Sciatic nerve (tissue), 2 donors: ENCODE results near the gene AGBL1. TPM values are rescaled to one million over a fixed set of nuclear protein-coding genes. Genes with fewer than 3 reads are reported as not detected.
A peak's percentile ranks its signal among the peaks of the same experiment; 100 is the strongest.

ENCODE experiments used
- ATAC-seq: fragments of 200-7000 bp; cut with Tn5 transposase; one replicate; pipeline ENCODE4 v1.9.1; 2020; ENCODE audit warnings: mild to moderate bottlenecking, moderate library complexity
- DNase-seq: peaks from one replicate; pipeline ENCODE4 v3.0.0-alpha.2; 2020; ENCODE audit warnings: low spot score
- intact Hi-C: fragments of 100-400 bp; cut with DNase I; formaldehyde crosslinking; loops from one replicate; pipeline ENCODE4 v1.14.2; 2022
- total RNA-seq: library from RNA; stranded (reverse); fragmentation: NEBNext Ultra II Directional; extraction: Animal tissue kit (Norgen Biotek cat#: 25700); gene quantifications from one replicate; pipeline ENCODE4 v1.2.1, GENCODE V29; 2021
- donor health status: DM: no; HTN: no; CAD: no.
- donor health status: DM: no; HTN: no; CAD: no.

Gene AGBL1
- total RNA-seq, 1 donor from 2014 or later: 0.49 TPM

- no peak for DNase-seq
- intact Hi-C loops: no loop called here
- no peak for ATAC-seq
Measured at GRCh38 chr15:86349565-86349964, 269.9 kb downstream of the AGBL1 start.

DNA sequence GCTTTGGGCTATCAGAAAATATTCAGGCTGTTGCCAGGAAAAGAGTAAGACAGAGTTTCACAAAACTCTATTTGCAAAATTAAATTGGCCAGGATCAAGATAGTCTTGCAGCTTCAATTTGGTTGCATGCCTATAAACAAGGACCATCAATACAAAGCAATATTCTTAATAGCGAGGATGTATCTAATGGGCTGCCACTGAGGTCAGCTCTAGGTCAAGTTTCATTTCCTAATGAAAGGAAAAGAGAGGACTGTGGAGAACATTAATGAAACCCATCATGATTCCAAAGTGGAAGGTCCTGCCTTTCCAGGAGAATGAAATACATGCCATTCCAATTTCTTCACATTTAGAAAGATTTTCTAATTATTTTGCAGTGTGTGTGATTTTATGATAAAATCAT lies 273.5 kb downstream of the AGBL1 start:
- no peak for ATAC-seq
- no peak for DNase-seq
- intact Hi-C loops: no loop called here

- ATAC-seq: no peak
- no peak for DNase-seq
- intact Hi-C loops: no loop called here
Measured at GRCh38 chr15:86355361-86355760, 275.7 kb downstream of the AGBL1 start.

DNA sequence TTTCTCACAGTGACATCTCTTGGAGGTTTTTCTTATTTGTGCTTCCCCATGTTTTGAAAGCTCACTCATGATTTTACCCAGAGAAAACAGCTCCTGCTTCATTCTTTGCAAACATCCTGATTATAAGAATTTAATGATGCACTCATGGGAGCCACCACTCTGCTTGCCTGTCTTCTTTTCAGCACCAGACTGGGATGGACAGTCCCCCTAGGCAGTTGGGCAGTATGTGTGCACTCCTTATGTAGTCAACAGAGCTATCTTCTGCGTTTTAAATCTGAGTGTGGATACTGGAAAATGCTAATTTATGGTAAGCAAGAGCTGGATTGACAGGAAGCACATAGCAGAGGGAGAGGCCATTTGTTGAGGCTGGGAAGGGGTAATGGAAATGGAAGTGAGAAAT lies 276.1 kb downstream of the AGBL1 start:
- intact Hi-C loops: no loop called here
- ATAC-seq (no peak), DNase-seq (no peak)

GRCh38 chr15:86362555-86362954 lies 282.9 kb downstream of the AGBL1 start:
- intact Hi-C loops: no loop called here
- no peak for DNase-seq
- ATAC-seq: no peak

- ATAC-seq (no peak), DNase-seq (no peak)
- intact Hi-C loops: no loop called here
Measured at GRCh38 chr15:86373147-86373546, 293.5 kb downstream of the AGBL1 start.

- intact Hi-C loops: no loop called here
- no peak for DNase-seq
- no peak for ATAC-seq
Measured at GRCh38 chr15:86375733-86376280, 296.1 kb downstream of the AGBL1 start.

GRCh38 chr15:86377914-86378313 lies 298.2 kb downstream of the AGBL1 start:
- ATAC-seq: no peak
- DNase-seq: no peak
- intact Hi-C loops: no loop called here

GRCh38 chr15:86382341-86382740 lies 302.7 kb downstream of the AGBL1 start:
- DNase-seq: no peak
- intact Hi-C loops: no loop called here
- ATAC-seq: no peak

DNA sequence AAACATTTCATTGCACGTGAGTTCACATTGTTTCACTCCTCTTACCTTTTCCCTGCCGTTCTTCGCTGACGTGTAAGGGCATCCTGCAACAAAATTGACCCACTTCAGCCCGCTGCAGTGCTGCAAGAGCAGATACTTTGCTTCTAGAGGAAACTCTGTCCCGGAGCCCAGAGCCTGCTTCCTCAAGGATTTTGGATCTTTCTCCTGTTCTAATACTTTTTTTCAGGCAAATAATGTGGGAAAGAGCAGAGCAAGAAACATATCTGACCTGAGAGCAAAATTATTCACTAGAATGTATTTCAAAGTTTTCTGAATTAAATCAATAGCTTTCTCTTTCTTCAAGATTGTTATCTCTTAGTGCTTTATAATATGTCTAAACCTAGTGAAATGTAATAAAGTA lies 303.9 kb downstream of the AGBL1 start:
- no peak for ATAC-seq
- no peak for DNase-seq
- intact Hi-C loops: no loop called here

- ATAC-seq (peak; percentile 51), DNase-seq (no peak)
- intact Hi-C loops: no loop called here
Measured at GRCh38 chr15:86384186-86384585, 304.5 kb downstream of the AGBL1 start.

- no peak for DNase-seq
- ATAC-seq: no peak
- intact Hi-C loops: no loop called here
Measured at GRCh38 chr15:86392296-86392695, 312.6 kb downstream of the AGBL1 start.

GRCh38 chr15:86392874-86393273 lies 313.2 kb downstream of the AGBL1 start:
- ATAC-seq (no peak), DNase-seq (no peak)
- intact Hi-C loops: no loop called here

- intact Hi-C loops: no loop called here
- DNase-seq (no peak), ATAC-seq (no peak)
Measured at GRCh38 chr15:86394866-86395265, 315.2 kb downstream of the AGBL1 start.

DNA sequence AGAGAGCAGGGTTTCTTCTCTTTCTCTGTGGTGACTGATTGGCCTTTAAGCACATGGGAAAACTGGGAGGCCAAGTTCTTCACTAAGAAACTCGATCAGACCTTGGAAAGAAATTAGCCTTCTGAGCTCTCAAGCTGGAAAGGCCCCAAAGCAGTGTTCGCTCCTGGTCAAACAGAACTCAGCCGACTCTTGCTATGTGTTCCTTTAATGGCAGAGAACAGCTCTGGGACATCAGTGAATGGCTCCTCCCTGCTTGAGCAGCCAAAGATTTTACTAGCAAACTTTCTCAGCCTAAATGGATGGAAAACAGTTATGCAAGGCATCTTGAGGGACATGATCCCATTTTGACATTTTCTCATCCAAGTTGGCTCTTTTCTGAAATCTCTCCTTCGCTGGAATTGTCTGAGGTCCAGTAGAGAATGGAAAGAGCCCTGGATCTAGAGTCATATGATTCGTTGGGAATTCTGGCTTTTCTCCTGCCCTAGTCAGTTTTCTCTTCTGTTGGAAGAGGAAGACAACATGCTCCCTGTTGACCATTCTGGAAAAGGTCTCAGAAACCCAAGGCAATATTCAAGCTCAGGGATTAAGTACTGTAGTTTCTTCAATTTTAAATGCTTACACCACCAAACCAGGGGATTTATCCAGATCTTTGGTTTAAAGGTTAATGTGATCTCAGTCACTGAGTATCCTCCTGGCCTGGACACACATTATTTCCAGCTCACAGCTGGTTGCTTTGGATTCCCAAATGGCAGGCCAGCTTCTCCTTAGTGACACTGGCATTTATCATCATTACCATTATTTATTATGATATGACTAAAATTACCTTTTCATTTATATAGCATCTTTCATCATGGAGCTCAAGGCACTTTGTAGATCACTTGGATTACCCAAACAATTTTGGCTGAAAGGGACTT lies 319.6 kb downstream of the AGBL1 start:
- ATAC-seq (peak; percentile 97), DNase-seq (no peak)
- intact Hi-C loops: no loop called here

DNA sequence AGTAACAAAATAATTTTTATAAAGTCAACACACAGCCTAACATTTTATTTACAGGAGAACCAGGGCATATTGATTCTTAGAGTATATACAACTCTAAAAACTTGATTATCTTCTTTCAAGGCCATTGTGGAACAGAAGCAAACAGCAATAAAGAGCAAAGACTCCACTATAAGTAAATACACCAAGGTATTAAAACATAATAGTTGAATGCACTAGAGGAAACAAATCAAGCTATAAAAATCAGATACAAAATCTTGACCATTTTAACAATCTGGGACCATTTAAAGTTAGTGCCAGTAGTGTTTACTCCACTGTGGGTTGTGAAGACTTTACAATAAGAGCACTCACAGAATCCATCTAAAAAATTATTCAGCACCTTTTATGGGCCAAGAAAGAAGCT lies 323.6 kb downstream of the AGBL1 start:
- no peak for ATAC-seq
- no peak for DNase-seq
- intact Hi-C loops: no loop called here

DNA sequence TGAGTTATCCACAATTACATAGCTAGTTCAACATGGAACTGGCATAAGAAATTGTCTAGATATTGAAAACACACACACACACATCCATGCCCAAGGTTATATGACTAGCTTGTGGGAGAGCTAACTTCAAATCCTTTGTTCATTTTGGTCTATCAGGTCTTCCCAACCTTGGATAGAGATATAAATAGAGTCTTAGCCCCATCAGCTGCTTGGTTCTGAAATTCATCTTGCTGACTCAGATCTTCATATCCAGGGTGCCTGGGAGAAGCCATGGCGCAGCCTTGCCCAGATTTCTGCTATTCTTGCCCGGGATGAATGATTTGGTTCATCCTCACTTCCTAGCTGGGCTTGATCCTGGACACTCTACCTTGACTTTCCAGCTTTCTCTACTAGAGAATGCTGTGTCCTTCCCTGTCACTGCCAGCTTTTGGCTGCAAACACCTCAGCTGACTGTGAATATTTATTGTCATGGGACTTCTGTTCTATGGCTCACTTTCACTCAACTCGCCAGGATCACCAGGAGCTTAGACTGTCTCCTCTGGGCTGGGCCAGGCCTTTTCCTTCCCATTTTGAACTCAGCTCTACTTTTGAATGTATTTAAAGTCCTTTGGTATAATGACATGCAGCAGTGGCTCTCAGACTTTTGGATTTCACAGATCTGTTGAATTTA lies 324.4 kb downstream of the AGBL1 start:
- intact Hi-C loops: no loop called here
- ATAC-seq (no peak), DNase-seq (no peak)

DNA sequence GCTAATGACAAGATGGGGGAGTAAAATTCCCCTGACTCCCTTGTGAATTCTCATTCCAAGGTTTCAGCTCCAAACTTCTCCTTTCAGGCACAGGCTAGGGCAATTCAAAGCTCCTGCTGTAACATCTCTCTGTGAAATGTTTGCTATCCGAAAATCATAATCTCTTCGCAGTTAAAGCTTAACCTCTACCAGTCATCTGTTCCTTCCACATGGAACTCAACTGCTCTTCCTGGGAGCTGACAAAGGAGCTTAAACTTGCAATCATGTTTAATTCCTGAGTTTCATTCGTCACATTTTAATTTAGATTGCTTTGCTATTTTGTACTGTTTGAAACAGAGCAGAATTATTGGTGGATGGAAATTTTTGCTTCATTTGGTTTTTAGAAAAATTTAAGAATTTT lies 328.6 kb downstream of the AGBL1 start:
- intact Hi-C loops: no loop called here
- ATAC-seq (no peak), DNase-seq (no peak)

DNA sequence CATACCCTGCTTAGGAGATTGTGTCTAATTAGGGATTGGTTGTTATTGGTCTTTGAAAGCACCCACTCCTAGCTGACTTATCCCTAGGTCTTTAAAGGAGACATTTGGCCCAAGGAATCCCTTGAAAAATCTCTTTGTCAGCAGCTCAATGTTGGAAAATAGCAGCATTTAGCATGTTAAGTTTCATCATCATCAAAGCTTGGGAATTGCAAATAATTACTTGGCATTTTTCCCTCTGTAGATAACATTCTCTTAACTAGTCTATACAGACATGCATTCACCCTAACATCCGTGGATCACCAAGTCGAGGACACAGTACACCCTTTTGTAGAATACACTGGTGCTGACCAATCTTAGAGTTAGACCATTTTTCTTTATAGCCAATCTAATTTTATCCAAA lies 332.2 kb downstream of the AGBL1 start:
- DNase-seq: no peak
- intact Hi-C loops: no loop called here
- no peak for ATAC-seq

- DNase-seq (no peak), ATAC-seq (no peak)
- intact Hi-C loops: no loop called here
Measured at GRCh38 chr15:86413191-86413590, 333.5 kb downstream of the AGBL1 start.
